HG03469 (cell line): Measurements from ENCODE around the gene MRPS10.
A peak's percentile ranks its signal among the peaks of the same experiment; 100 is the strongest.

Experiments
- ATAC-seq: cut with Tn5 transposase; IDR thresholded peaks from one replicate; pipeline ENCODE4 v1.9.1; 2021; ENCODE audit warnings: mild to moderate bottlenecking, moderate library complexity, moderate number of reproducible peaks; ENCODE audit not compliant: unreplicated experiment

The MRPS10 gene

GRCh38 chr6:42239736-42240375, 22.2 kb upstream of the MRPS10 start:
- no peak for ATAC-seq

GRCh38 chr6:42239333-42239732, 21.7 kb upstream of the MRPS10 start:
- ATAC-seq: no peak

GRCh38 chr6:42237857-42238256, 20.2 kb upstream of the MRPS10 start:
- ATAC-seq: no peak

- ATAC-seq: no peak
Measured at GRCh38 chr6:42236682-42237473, 19.2 kb upstream of the MRPS10 start.

- ATAC-seq: no peak
Measured at GRCh38 chr6:42236030-42236429, 18.4 kb upstream of the MRPS10 start.

GRCh38 chr6:42232035-42232434, 14.4 kb upstream of the MRPS10 start:
- ATAC-seq: no peak

GRCh38 chr6:42230345-42231321, 13.0 kb upstream of the MRPS10 start:
- ATAC-seq: no peak

- no peak for ATAC-seq
Measured at GRCh38 chr6:42229506-42230119, 12.0 kb upstream of the MRPS10 start.

GRCh38 chr6:42228305-42228704, 10.6 kb upstream of the MRPS10 start:
- ATAC-seq: no peak

GRCh38 chr6:42227173-42227850, 9.7 kb upstream of the MRPS10 start:
- ATAC-seq: no peak

- ATAC-seq: no peak
Measured at GRCh38 chr6:42226645-42227143, 9.0 kb upstream of the MRPS10 start.

GRCh38 chr6:42226161-42226611, 8.5 kb upstream of the MRPS10 start:
- ATAC-seq: no peak

GRCh38 chr6:42225419-42225818, 7.8 kb upstream of the MRPS10 start:
- no peak for ATAC-seq

GRCh38 chr6:42225029-42225339, 7.3 kb upstream of the MRPS10 start:
- ATAC-seq: no peak

GRCh38 chr6:42224222-42225028, 6.8 kb upstream of the MRPS10 start:
- ATAC-seq: peak; percentile 94

GRCh38 chr6:42222448-42222847, 4.8 kb upstream of the MRPS10 start:
- no peak for ATAC-seq

GRCh38 chr6:42221546-42221945, 3.9 kb upstream of the MRPS10 start:
- ATAC-seq: no peak

- ATAC-seq: no peak
Measured at GRCh38 chr6:42220807-42221206, 3.1 kb upstream of the MRPS10 start.

GRCh38 chr6:42217157-42217518, 523 bp downstream of the MRPS10 start:
- ATAC-seq: no peak
